Measurements from ENCODE around the gene COPB1. TPM values are rescaled to one million over a fixed set of nuclear protein-coding genes. Genes with fewer than 3 reads are reported as not detected.

COPB1 gene
- total and polyA plus RNA-seq, 2 of the 8 experiments (the other 6 are each of a cell fraction or from before 2014, with no cell fraction given), result 28.7 to 72.1 TPM

GRCh38 chr11:14409891-14410290, 89.7 kb downstream of the COPB1 start:
- H3K4me2 ChIP-seq (ENCODE audit: insufficient read depth in 1 of 2, low read depth in 2 of 2, low read length in 2 of 2), result no peak overlapping the region
- TF ChIP-seq NRF1 (IDR thresholded peaks at IDR 0.05; ENCODE audit: low read depth, low read length) (no peak), SUZ12 (IDR thresholded peaks at IDR 0.05; ENCODE audit: low read length) (no peak), CTBP2 (IDR thresholded peaks at IDR 0.05; ENCODE audit: borderline replicate concordance, insufficient read depth, insufficient read length, low read length) (no peak), TCF12 (IDR thresholded peaks at IDR 0.05; ENCODE audit: low read depth, low read length) (no peak), SP2 (IDR thresholded peaks at IDR 0.05; ENCODE audit: low read length) (no peak), GTF2F1 (IDR thresholded peaks at IDR 0.05; ENCODE audit: borderline replicate concordance, low read depth, low read length) (no peak), ZNF274 (IDR thresholded peaks at IDR 0.05; ENCODE audit: borderline replicate concordance, extremely low read depth, low read length) (no peak), POLR2AphosphoS5 (IDR thresholded peaks at IDR 0.05; ENCODE audit: low read depth, low read length) (no peak), NANOG (IDR thresholded peaks at IDR 0.05; ENCODE audit: insufficient read depth, low read depth, low read length, poor library complexity, severe bottlenecking) (no peak), MAFK (IDR thresholded peaks at IDR 0.05; ENCODE audit: low read depth, low read length) (no peak), CREB1 (IDR thresholded peaks at IDR 0.05) (no peak), SIX5 (IDR thresholded peaks at IDR 0.05; ENCODE audit: low read depth, low read length) (no peak), CHD2 (IDR thresholded peaks at IDR 0.05; ENCODE audit: low read length) (no peak), MAX (IDR thresholded peaks at IDR 0.05) (no peak), KDM1A (IDR thresholded peaks at IDR 0.05; ENCODE audit: borderline replicate concordance, low read length) (no peak)

More at GRCh38 chr11:14409891-14410290, 89.7 kb downstream of the COPB1 start:
- ChIA-PET POLR2A (ENCODE audit: partially characterized antibody) (interaction anchor here (0.5 to 1.5 kb wide), 5 partner anchors 9 to 107 kb away, joined by 3 to 4 read pairs (median 3); no protein-coding TSS in a partner anchor), CTCF (ENCODE audit: partially characterized antibody) (interaction anchor here (0.8 to 3.4 kb wide), 7 partner anchors 8 to 119 kb away, joined by 3 to 24 read pairs (median 4); no protein-coding TSS in a partner anchor)
- no peak for FAIRE-seq
- Histone ChIP-seq H2BK5ac (ENCODE audit: low read depth, low read length) (no peak overlapping the region; the same call in 1 of the 2 replicates), H4K8ac (ENCODE audit: extremely low read depth, insufficient read depth, low read length) (no peak overlapping the region), H3K36me3 (ENCODE audit: control insufficient read depth in 2 of 4, insufficient read depth in 4 of 4, low read length in 3 of 4) (no peaks in the 10 kb centered on the region), H3K9ac (replicated peaks in 1 of 4; ENCODE audit: extremely low read depth in 1 of 4, low read depth in 3 of 4, low read length in 3 of 4) (no peak overlapping the region), H4K20me1 (replicated peaks in 1 of 2; ENCODE audit: control insufficient read depth in 1 of 2, insufficient read depth in 2 of 2, low read length in 2 of 2) (no peaks in the 10 kb centered on the region), H2AFZ (ENCODE audit: low read length) (peak overlapping the region; percentile 24; the same call in 1 of the 2 replicates), H2AK5ac (ENCODE audit: low read depth, low read length) (no peak overlapping the region), H3K56ac (replicated peaks; ENCODE audit: insufficient read length, low read depth, low read length) (no peak overlapping the region), H3K9me3 (ENCODE audit: insufficient read depth in 2 of 2, low read depth in 1 of 2, low read length in 1 of 2) (no peaks in the 10 kb centered on the region), H3K79me2 (ENCODE audit: control insufficient read depth in 1 of 2, insufficient read depth in 2 of 2, low read length in 2 of 2) (no peaks in the 10 kb centered on the region), H3K4ac (replicated peaks; ENCODE audit: insufficient read length, low read depth, low read length) (no peak overlapping the region), H3K23me2 (ENCODE audit: low read depth, low read length) (no peaks in the 10 kb centered on the region; the same call in 1 of the 2 replicates), H3K4me3 (ENCODE audit: extremely low read depth in 1 of 4, insufficient read depth in 2 of 4, low read depth in 3 of 4, low read length in 4 of 4) (no peak overlapping the region), H3K4me1 (replicated peaks in 1 of 4; ENCODE audit: control insufficient read depth in 3 of 4, insufficient read depth in 4 of 4, low read length in 3 of 4) (peaks cover 0 to 23% (median 11%) of the 10 kb centered on the region in 4 experiments; a peak in 4 of 7 replicates), H3K23ac (ENCODE audit: insufficient read length) (no peak overlapping the region), H4K5ac (ENCODE audit: insufficient read length, low read depth, low read length) (no peak overlapping the region), H2BK12ac (ENCODE audit: low read depth, low read length) (peak overlapping the region; percentile 30; the same call in 1 of the 2 replicates), H3K27ac (ENCODE audit: low read depth, low read length) (no peak overlapping the region), H2BK15ac (ENCODE audit: low read length) (peak overlapping the region; percentile 12; the same call in 1 of the 2 replicates), H4K91ac (replicated peaks; ENCODE audit: insufficient read length, low read length) (peak overlapping the region; percentile 67), H2BK20ac (ENCODE audit: low read length) (peak overlapping the region; percentile 76; the same call in 1 of the 2 replicates), H3K27me3 (replicated peaks in 1 of 4; ENCODE audit: control insufficient read depth in 3 of 4, extremely low read depth in 1 of 4, insufficient read depth in 3 of 4, low read length in 3 of 4) (no peaks in the 10 kb centered on the region), H3K14ac (ENCODE audit: insufficient read length) (no peak overlapping the region), H3K18ac (ENCODE audit: extremely low read depth, low read length) (no peak overlapping the region), H2BK120ac (replicated peaks; ENCODE audit: low read depth, low read length) (no peak overlapping the region), H3K79me1 (ENCODE audit: low read depth, low read length) (no peaks in the 10 kb centered on the region)
- DNase-seq (ENCODE audit: low read depth in 1 of 2, low spot score in 2 of 2), result no peak
- 73% methylated on average over 3 of the region's 3 CpGs; no CpG with 5 or more reads in 1 of the 2 experiments for whole genome bisulfite sequencing, 2 experiments (ENCODE audit: extremely low coverage in 1 of 2, insufficient coverage in 1 of 2, insufficient read length in 1 of 2, insufficient replicate concordance in 2 of 2, low coverage in 1 of 2, low lambda C conversion rate in 2 of 2, missing lambda C conversion rate in 1 of 2)

Measured in H1 (cell line).